ENCODE measurements around the gene PRIM2.
"Not testable (repeated sequence)": the region's sequence is repeated elsewhere in the genome, so short reads cannot be mapped to it uniquely, and the experiment has no call there.

DNA sequence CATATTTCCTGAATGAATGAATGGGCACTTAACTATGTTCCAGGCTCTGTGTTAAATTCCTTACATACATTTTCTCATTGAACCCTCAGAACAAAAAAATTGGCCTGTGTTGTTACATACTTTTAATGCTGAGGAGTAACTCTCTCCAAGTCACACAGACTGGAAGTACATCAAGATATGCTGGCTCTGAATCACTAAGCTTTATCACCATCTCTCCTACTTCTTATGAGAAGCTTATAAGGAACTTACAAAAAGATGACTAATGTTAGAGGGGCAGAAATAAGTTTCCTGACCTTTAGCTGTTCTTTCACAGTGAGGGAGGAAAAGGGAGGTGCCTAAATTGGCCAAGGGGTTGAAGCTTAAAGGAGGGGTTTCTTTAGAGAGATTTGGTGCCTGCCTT is 350.7 kb downstream of the PRIM2 start:
- not testable (repeated sequence) for TF ChIP-seq PPARA (CRISPR knock-in tag; IDR thresholded peaks at IDR 0.05; ENCODE audit: borderline replicate concordance); ZNF70 (CRISPR knock-in tag; IDR thresholded peaks at IDR 0.05); GLIS3 (CRISPR knock-in tag; IDR thresholded peaks at IDR 0.05); ZFP30 (CRISPR knock-in tag; IDR thresholded peaks at IDR 0.05); ZFP3 (CRISPR knock-in tag; IDR thresholded peaks at IDR 0.05); OSR1 (CRISPR knock-in tag; IDR thresholded peaks at IDR 0.05); ARNTL (CRISPR knock-in tag; IDR thresholded peaks at IDR 0.05; ENCODE audit: borderline replicate concordance, low read depth)
- TF ChIP-seq, protein P1, sequence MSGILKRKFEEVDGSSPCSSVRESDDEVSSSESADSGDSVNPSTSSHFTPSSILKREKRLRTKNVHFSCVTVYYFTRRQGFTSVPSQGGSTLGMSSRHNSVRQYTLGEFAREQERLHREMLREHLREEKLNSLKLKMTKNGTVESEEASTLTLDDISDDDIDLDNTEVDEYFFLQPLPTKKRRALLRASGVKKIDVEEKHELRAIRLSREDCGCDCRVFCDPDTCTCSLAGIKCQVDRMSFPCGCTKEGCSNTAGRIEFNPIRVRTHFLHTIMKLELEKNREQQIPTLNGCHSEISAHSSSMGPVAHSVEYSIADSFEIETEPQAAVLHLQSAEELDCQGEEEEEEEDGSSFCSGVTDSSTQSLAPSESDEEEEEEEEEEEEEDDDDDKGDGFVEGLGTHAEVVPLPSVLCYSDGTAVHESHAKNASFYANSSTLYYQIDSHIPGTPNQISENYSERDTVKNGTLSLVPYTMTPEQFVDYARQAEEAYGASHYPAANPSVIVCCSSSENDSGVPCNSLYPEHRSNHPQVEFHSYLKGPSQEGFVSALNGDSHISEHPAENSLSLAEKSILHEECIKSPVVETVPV (CRISPR knock-in tag; IDR thresholded peaks at IDR 0.05), result not testable (repeated sequence)
- TF ChIP-seq, protein P2, sequence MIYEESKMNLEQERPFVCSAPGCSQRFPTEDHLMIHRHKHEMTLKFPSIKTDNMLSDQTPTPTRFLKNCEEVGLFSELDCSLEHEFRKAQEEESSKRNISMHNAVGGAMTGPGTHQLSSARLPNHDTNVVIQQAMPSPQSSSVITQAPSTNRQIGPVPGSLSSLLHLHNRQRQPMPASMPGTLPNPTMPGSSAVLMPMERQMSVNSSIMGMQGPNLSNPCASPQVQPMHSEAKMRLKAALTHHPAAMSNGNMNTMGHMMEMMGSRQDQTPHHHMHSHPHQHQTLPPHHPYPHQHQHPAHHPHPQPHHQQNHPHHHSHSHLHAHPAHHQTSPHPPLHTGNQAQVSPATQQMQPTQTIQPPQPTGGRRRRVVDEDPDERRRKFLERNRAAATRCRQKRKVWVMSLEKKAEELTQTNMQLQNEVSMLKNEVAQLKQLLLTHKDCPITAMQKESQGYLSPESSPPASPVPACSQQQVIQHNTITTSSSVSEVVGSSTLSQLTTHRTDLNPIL (CRISPR knock-in tag; IDR thresholded peaks at IDR 0.05; ENCODE audit: low read depth), result not testable (repeated sequence)
